K562 (cell line): Measurements from ENCODE around the gene DOLK. TPM values are rescaled to one million over a fixed set of nuclear protein-coding genes. Genes with fewer than 3 reads are reported as not detected.

Source experiments
- CBX2 ChIP-seq: fragments of 200-600 bp; sonication (generic); IDR thresholded peaks from one replicate; pipeline ENCODE4 v1.6.1; 2012; ENCODE audit warnings: mild to moderate bottlenecking, low read length, inconsistent platforms; ENCODE audit not compliant: insufficient read depth, poor library complexity, severe bottlenecking
- COPS2 ChIP-seq: fragments of 450-650 bp; conservative IDR thresholded peaks from 2 replicates; pipeline ENCODE4 v1.6.1; 2016; ENCODE audit warnings: mild to moderate bottlenecking, moderate library complexity
- FOXA1 ChIP-seq: fragments of 450-650 bp; IDR thresholded peaks from 2 replicates; pipeline ENCODE4 v1.6.1; 2016; ENCODE audit warnings: mild to moderate bottlenecking, borderline replicate concordance
- KDM1A ChIP-seq, 2 experiments: fragments of 450-650 bp; IDR thresholded peaks; 2 replicates each; pipeline ENCODE4 v1.6.1; 2016; ENCODE audit warnings: mild to moderate bottlenecking in 2 of 2
- MXI1 ChIP-seq: IDR thresholded peaks from 2 replicates; pipeline ENCODE4 v1.6.1; 2011; ENCODE audit warnings: low read depth, mild to moderate bottlenecking, improper control_type of control experiment, low read length
- NCOA2 ChIP-seq, 2 experiments: fragments of 450-650 bp; IDR thresholded peaks; 2 replicates each; pipeline ENCODE4 v1.6.1; 2018; ENCODE audit warnings: mild to moderate bottlenecking in 2 of 2, moderate library complexity in 1 of 2; ENCODE audit not compliant: partially characterized antibody in 2 of 2
- NCOA4 ChIP-seq: fragments of 450-650 bp; IDR thresholded peaks from 2 replicates; pipeline ENCODE4 v1.6.1; 2018; ENCODE audit warnings: mild to moderate bottlenecking; ENCODE audit not compliant: partially characterized antibody
- NFE2L1 ChIP-seq: fragments of 450-650 bp; IDR thresholded peaks from 2 replicates; pipeline ENCODE4 v1.6.1; 2016; ENCODE audit warnings: missing genetic modification characterization, low read depth, mild to moderate bottlenecking, missing compliant biosample characterization, moderate library complexity, borderline replicate concordance
- NR2F6 ChIP-seq: fragments of 450-650 bp; formaldehyde crosslinking; IDR thresholded peaks from 2 replicates; pipeline ENCODE4 v1.4.0; 2020; ENCODE audit warnings: mild to moderate bottlenecking
- PHB2 ChIP-seq: fragments of 450-650 bp; IDR thresholded peaks from 2 replicates; pipeline ENCODE4 v1.6.1; 2017; ENCODE audit warnings: low read depth
- SIRT6 ChIP-seq: IDR thresholded peaks from one replicate; pipeline ENCODE4 v1.6.1; 2012; ENCODE audit warnings: low read depth, mild to moderate bottlenecking, control low read depth, inconsistent platforms, low read length, moderate library complexity
- SMAD1 ChIP-seq: fragments of 150-350 bp; IDR thresholded peaks from 2 replicates; pipeline ENCODE4 v1.6.1; 2014; ENCODE audit warnings: low read length, low read depth; ENCODE audit not compliant: partially characterized antibody
- ZBTB1 ChIP-seq: sonication (generic); formaldehyde crosslinking; IDR thresholded peaks from 2 replicates; pipeline ENCODE4 v1.8.1; 2023; ENCODE audit warnings: missing genetic modification reagents, low read depth, mild to moderate bottlenecking, borderline replicate concordance
- ZNF561 ChIP-seq: fragments of 450-650 bp; formaldehyde crosslinking; conservative IDR thresholded peaks from 2 replicates; pipeline ENCODE4 v1.4.0; 2020; ENCODE audit warnings: mild to moderate bottlenecking, moderate library complexity
- ZNF830 ChIP-seq: fragments of 250-450 bp; sonication (Bioruptor Pico); IDR thresholded peaks from 2 replicates; pipeline ENCODE4 v1.5.0; 2021; ENCODE audit warnings: mild to moderate bottlenecking
- polyA plus RNA-seq, 8 experiments: library from polyadenylated mRNA; depleted of rRNA in 4 of 8; stranded (reverse) in 5 of 8; unstranded in 3 of 8; fragments of >200 nt; fragmentation: Nextera tagmentation in 2 of 8; fragmentation: Illumina TruSeq in 1 of 8; extraction: Ambion mirVana in 2 of 8; extraction: Trizol in 1 of 8; gene quantifications; 2 replicates each; pipeline versions ENCODE4 v1.2.1 to v1.2.3, GENCODE V29; 2011 to 2014; ENCODE audit warnings: inconsistent platforms in 1 of 8, missing spikeins in 1 of 8
- total RNA-seq, 7 experiments: library from RNA; depleted of rRNA in 6 of 7; stranded (reverse); fragments of >200 nt in 6 of 7; fragmentation: Illumina TruSeq in 2 of 7; extraction: Trizol in 2 of 7; gene quantifications; 2 replicates each; pipeline versions ENCODE4 v1.2.1 to v1.2.3, GENCODE V29; 2011 to 2021; ENCODE audit warnings: low replicate concordance in 1 of 7
- TF ChIP-seq, protein P1 (sequence below): fragments of 250-450 bp; sonication (Bioruptor Pico); IDR thresholded peaks from 2 replicates; pipeline ENCODE4 v1.5.0; 2021; ENCODE audit warnings: mild to moderate bottlenecking, moderate library complexity
- TF ChIP-seq, protein P2 (sequence below): fragments of 450-650 bp; IDR thresholded peaks from one replicate; pipeline ENCODE4 v1.6.1; 2018; ENCODE audit warnings: mild to moderate bottlenecking, moderate library complexity; ENCODE audit not compliant: partially characterized antibody

DOLK gene
- total and polyA plus RNA-seq, 9 of the 15 experiments (the other 6 are each of a cell fraction or from before 2014, with no cell fraction given) = 2.6 to 14.2 (median 11.7) TPM

DNA sequence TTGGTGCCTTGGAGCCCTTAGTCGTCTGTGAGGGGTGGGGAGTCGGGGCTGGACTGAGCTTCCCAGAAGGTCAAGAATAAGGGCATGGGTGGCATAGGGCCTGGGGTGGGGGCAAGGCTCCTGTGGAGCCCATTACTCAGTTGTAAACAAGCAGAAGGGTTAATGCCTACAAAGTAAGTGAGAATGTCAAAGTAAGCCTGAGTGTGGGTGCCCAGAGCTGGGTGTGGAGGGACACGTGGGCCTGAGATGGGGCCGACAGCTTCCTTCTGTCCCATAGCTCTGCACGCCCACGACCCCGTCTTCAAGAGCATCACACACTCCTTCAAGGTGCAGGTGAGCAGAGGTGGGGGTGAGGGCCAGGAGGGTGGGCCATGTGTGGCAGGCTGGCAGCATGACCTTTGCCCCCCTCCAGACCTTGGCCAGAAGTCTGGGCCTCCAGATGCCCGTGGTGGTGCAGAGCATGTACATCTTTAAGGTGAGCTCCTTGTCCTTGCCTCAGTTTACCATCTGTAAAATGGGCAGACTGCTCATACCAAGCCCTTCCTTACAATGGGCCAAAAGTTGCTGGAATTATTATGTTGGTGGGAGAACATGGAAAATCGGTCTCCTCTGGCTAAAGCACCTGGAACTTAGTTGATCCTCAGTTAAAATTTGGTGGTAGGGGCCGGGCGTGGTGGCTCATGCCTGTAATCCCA, 11.1 kb downstream of the DOLK start (continued):
- TF ChIP-seq, protein P1, sequence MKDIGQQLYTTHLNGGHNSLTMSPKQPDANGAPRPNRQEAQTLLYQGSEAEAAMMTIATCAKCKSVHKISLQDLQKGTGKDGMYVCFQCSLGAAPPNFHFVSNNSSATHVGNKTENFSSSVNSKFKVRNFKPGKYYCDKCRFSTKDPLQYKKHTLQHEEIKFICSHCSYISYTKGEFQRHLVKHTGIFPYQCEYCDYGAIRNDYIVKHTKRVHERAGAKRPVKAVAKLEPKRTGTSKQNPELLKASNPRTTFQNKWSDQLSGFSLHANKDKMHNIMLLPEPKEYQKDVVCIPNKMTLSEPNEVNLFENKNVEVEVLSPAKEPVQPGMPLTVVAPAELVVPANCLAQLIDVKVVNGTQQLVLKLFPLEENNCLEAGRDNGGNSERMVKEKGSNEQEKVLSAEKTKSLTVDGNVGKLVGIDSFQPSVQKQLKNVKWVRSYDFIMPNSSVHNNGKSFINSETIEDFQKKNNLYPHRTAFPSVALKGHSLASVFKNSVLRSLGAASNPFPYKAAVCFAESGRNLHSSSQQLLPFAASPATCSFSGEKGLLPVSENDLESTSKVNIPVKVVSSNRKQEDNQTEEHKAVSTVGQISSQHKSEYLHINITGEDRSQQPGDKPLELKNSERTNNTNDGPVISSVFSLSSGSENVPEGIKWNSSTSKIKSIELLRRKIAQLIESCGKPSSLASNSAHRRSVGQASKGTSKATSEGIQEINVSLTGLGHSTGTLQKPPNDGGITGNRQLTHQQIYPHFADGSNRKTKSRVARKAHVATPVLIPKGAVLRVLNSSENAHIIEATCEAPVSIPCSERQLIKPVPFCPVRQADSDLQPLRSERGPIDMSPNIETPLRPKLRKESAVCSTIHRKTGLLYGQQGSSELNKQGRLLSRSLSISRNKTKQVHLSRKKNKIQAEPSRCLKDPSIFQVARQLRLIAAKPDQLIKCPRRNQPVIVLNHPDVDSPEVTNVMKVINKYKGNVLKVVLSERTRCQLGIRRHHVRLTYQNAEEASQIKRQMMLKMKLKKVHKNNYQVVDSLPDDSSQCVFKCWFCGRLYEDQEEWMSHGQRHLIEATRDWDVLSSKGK (CRISPR knock-in tag) = no peak
- no peak for TF ChIP-seq ZNF561 (CRISPR knock-in tag)
- no peak for TF ChIP-seq ZNF830 (CRISPR knock-in tag)
- TF ChIP-seq PHB2 = no peak
- peak in 1 of 2 experiments; percentile 54; a peak in 2 of 4 replicates for TF ChIP-seq KDM1A (IDR thresholded peaks at IDR 0.05)
- no peak for TF ChIP-seq FOXA1
- no peak for TF ChIP-seq COPS2
- no peak for TF ChIP-seq MXI1
- TF ChIP-seq, protein P2, sequence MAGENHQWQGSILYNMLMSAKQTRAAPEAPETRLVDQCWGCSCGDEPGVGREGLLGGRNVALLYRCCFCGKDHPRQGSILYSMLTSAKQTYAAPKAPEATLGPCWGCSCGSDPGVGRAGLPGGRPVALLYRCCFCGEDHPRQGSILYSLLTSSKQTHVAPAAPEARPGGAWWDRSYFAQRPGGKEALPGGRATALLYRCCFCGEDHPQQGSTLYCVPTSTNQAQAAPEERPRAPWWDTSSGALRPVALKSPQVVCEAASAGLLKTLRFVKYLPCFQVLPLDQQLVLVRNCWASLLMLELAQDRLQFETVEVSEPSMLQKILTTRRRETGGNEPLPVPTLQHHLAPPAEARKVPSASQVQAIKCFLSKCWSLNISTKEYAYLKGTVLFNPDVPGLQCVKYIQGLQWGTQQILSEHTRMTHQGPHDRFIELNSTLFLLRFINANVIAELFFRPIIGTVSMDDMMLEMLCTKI = no peak
- TF ChIP-seq NFE2L1 (tag) = no peak
- no peak for TF ChIP-seq CBX2
- 0 out of 2 replicates have a peak, but pooled peaks have one; percentile 25 for TF ChIP-seq ZBTB1 (CRISPR knock-in tag)
- TF ChIP-seq NR2F6 (CRISPR knock-in tag) = no peak
- no peak for TF ChIP-seq SIRT6
- no peak for TF ChIP-seq SMAD1
- no peak for TF ChIP-seq NCOA2 (IDR thresholded peaks at IDR 0.05; ENCODE audit: partially characterized antibody in 2 of 2)
- no peak for TF ChIP-seq NCOA4
